Fibroblast of the conjunctiva (primary cell): ENCODE measurements around the gene UQCC2.

Source experiments
- DNase-seq: peaks from one replicate; pipeline ENCODE4 v3.0.0-alpha.2; 2010; ENCODE audit warnings: low read depth

Gene UQCC2

GRCh38 chr6:33652002-33652401 is 59.5 kb downstream of the UQCC2 start:
- no peak for DNase-seq

GRCh38 chr6:33651403-33651802 is 60.1 kb downstream of the UQCC2 start:
- no peak for DNase-seq
